ENCODE measurements around the gene CXCL3. TPM values are rescaled to one million over a fixed set of nuclear protein-coding genes. Genes with fewer than 3 reads are reported as not detected.

CXCL3 gene
- total RNA-seq, 2 donors from 2014 or later = 17.5 to 20.2 TPM

DNA sequence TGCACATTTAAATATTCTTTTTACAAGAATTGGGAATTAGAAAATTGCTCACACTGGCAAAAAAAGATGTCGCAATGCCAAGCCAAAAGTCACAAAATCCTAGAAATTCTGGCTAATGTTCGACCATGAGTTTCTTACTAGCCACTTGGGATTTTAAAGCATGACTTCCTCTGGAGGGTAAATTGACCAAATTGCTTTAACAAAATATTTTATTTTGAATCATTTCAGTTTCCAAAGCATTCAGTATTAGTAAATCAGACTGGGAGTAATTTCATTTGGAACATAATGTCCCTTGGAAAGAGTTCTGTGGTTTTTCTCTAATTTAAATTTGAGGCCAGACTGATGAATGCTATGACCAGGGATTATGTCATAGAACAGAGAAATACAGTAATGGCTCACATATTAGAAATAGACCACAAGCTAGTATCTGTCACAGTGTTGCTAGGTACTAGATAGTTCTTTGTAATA is 32.4 kb downstream of the CXCL3 start:
- Histone ChIP-seq H3K27me3 (no peaks in the 10 kb centered on the region), H3K36me3 (no peaks in the 10 kb centered on the region), H3K9ac (ENCODE audit: low read depth in 2 of 2, low read length in 2 of 2) (peak overlapping the region in 1 of 2 donors; percentile 23), H3K27ac (peak overlapping the region; percentile 76), H3K4me1 (no peaks in the 10 kb centered on the region), H3K9me3 (no peaks in the 10 kb centered on the region), H3K4me3 (no peak overlapping the region)
- intact Hi-C loops (cut with DNase I) = no loop called here
- no peak for TF ChIP-seq CTCF (IDR thresholded peaks at IDR 0.05)
- DNase-seq = no peak

GRCh38 chr4:74005528-74005927 is 33.0 kb downstream of the CXCL3 start:
- intact Hi-C loops (cut with DNase I) = no loop called here
- Histone ChIP-seq H3K4me1 (no peaks in the 10 kb centered on the region), H3K9ac (ENCODE audit: low read depth in 2 of 2, low read length in 2 of 2) (peak overlapping the region in 1 of 2 donors; percentile 23), H3K9me3 (no peaks in the 10 kb centered on the region), H3K27ac (peak overlapping the region; percentile 76), H3K4me3 (no peak overlapping the region), H3K27me3 (no peaks in the 10 kb centered on the region), H3K36me3 (no peaks in the 10 kb centered on the region)
- TF ChIP-seq CTCF (IDR thresholded peaks at IDR 0.05) = no peak
- no peak for DNase-seq

- intact Hi-C loops (cut with DNase I) = no loop called here
- no peaks in the 10 kb centered on the region for H3K36me3 ChIP-seq
- peak overlapping the region; percentile 76 for H3K27ac ChIP-seq
- no peak overlapping the region for H3K9ac ChIP-seq (ENCODE audit: low read depth in 2 of 2, low read length in 2 of 2)
- H3K27me3 ChIP-seq = no peaks in the 10 kb centered on the region
- H3K9me3 ChIP-seq = no peaks in the 10 kb centered on the region
- no peaks in the 10 kb centered on the region for H3K4me1 ChIP-seq
- no peak for DNase-seq
- H3K4me3 ChIP-seq = no peak overlapping the region
- no peak for TF ChIP-seq CTCF (IDR thresholded peaks at IDR 0.05)
Observed at GRCh38 chr4:74004668-74005067, 33.8 kb downstream of the CXCL3 start.

DNA sequence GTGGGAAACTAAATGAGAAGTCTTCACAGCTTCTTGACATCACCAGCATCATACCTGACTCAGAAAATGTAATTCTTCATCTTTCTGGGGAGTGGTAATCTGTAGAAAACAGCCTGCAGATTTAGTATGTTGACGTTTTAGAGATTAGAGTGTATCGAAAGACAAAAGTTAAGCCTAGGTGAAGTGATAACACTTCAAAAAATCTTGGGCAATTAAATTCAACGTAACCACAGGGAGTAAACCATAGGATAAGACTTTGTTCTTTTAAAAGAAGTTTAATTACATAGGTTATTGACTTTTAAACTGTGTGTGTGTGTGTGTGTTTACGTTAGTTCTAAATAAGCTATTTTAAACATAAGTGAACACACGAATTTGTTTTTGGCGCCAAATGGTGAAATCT is 38.2 kb downstream of the CXCL3 start:
- no peak overlapping the region for H3K27ac ChIP-seq
- no peaks in the 10 kb centered on the region for H3K9me3 ChIP-seq
- intact Hi-C loops (cut with DNase I) = no loop called here
- no peak overlapping the region for H3K4me3 ChIP-seq
- no peak for TF ChIP-seq CTCF (IDR thresholded peaks at IDR 0.05)
- H3K4me1 ChIP-seq = no peaks in the 10 kb centered on the region
- no peaks in the 10 kb centered on the region for H3K27me3 ChIP-seq
- no peak for DNase-seq
- H3K9ac ChIP-seq (ENCODE audit: low read depth in 2 of 2, low read length in 2 of 2) = no peak overlapping the region
- no peaks in the 10 kb centered on the region for H3K36me3 ChIP-seq

GRCh38 chr4:73998040-73999011 is 40.2 kb downstream of the CXCL3 start, which contains the start of gene CXCL5:
TSS of gene CXCL5 (minus strand) at chr4:73998677. CDS start at chr4:73998581, 96 bp downstream.
- Histone ChIP-seq H3K4me1 (no peaks in the 10 kb centered on the region), H3K9me3 (no peaks in the 10 kb centered on the region), H3K27ac (no peak within 1 kb of the TSS), H3K36me3 (no peaks in the 10 kb centered on the region), H3K27me3 (no peaks in the 10 kb centered on the region), H3K4me3 (no peak within 1 kb of the TSS), H3K9ac (ENCODE audit: low read depth in 2 of 2, low read length in 2 of 2) (no peak within 1 kb of the TSS)
- no peak for DNase-seq
- intact Hi-C loops (cut with DNase I) = no loop called here
- no peak for TF ChIP-seq CTCF (IDR thresholded peaks at IDR 0.05)

Data from colonic mucosa (tissue), 4 donors.